Endothelial cell of umbilical vein (primary cell): ENCODE measurements around the gene NMBR.

Experiments used
- MYC ChIP-seq: IDR thresholded peaks from one replicate; pipeline ENCODE4 v1.6.1; 2011; ENCODE audit warnings: mild to moderate bottlenecking, low read depth, low read length
- POLR2A ChIP-seq: IDR thresholded peaks from 2 replicates; pipeline ENCODE4 v1.6.1; 2012; ENCODE audit warnings: low read depth, mild to moderate bottlenecking, control low read depth, low read length
- TF ChIP-seq, protein P1 (sequence below), 2 donors: IDR thresholded peaks; 1 replicate in 1 of 2; 2 replicates in 1 of 2; pipeline ENCODE4 v1.5.1; 2011; ENCODE audit warnings: low read length in 2 of 2, mild to moderate bottlenecking in 2 of 2, moderate library complexity in 2 of 2, control low read depth in 1 of 2, inconsistent platforms in 1 of 2, low read depth in 1 of 2; ENCODE audit not compliant: insufficient read depth in 1 of 2; ENCODE audit errors: extremely low read depth in 1 of 2

DNA sequence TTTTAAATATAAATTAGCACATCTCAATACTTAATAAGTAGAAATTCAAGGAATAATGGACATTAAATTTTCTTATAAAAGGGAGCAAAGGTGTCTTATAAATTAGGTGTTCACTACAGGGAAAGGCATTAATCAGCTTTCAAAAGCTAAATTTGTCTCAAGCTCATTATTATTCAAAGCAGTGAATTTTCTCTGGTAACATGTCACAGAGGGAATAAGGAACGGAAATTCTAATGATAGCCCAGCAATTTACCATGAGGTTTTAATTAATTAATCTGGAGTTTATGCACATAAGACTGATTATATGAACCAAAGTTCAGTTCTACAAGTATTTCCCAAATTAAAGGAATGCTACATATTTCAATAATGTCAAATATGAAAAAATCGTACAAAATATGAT lies 29.6 kb downstream of the NMBR start:
- TF ChIP-seq POLR2A, result no peak
- TF ChIP-seq, protein P1, sequence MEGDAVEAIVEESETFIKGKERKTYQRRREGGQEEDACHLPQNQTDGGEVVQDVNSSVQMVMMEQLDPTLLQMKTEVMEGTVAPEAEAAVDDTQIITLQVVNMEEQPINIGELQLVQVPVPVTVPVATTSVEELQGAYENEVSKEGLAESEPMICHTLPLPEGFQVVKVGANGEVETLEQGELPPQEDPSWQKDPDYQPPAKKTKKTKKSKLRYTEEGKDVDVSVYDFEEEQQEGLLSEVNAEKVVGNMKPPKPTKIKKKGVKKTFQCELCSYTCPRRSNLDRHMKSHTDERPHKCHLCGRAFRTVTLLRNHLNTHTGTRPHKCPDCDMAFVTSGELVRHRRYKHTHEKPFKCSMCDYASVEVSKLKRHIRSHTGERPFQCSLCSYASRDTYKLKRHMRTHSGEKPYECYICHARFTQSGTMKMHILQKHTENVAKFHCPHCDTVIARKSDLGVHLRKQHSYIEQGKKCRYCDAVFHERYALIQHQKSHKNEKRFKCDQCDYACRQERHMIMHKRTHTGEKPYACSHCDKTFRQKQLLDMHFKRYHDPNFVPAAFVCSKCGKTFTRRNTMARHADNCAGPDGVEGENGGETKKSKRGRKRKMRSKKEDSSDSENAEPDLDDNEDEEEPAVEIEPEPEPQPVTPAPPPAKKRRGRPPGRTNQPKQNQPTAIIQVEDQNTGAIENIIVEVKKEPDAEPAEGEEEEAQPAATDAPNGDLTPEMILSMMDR (IDR thresholded peaks at IDR 0.05; ENCODE audit: extremely low read depth in 1 of 2, insufficient read depth in 1 of 2, low read depth in 1 of 2, low read length in 2 of 2), result no peak
- no peak for TF ChIP-seq MYC
